Endodermal cell (in vitro differentiated cells): ENCODE measurements around the gene SMG6. TPM values are rescaled to one million over a fixed set of nuclear protein-coding genes. Genes with fewer than 3 reads are reported as not detected.
A peak's percentile ranks its signal among the peaks of the same experiment; 100 is the strongest.

Experiments used
- DNase-seq: peaks from one replicate; pipeline ENCODE4 v3.0.0-alpha.2; 2017
- H3K27ac ChIP-seq: 2 replicates; pipeline ENCODE4 v1.5.1; 2013; ENCODE audit warnings: mild to moderate bottlenecking, low read depth, low read length, moderate library complexity
- H3K27me3 ChIP-seq: 2 replicates; pipeline ENCODE4 v1.6.1; 2013; ENCODE audit warnings: mild to moderate bottlenecking, low read length, moderate library complexity; ENCODE audit not compliant: insufficient read depth, control insufficient read depth, poor library complexity, severe bottlenecking
- H3K36me3 ChIP-seq: 2 replicates; pipeline ENCODE4 v1.7.0; 2013; ENCODE audit warnings: mild to moderate bottlenecking, low read length, moderate library complexity; ENCODE audit not compliant: control insufficient read depth, insufficient read depth
- H3K4me1 ChIP-seq: one replicate; pipeline ENCODE4 v1.7.0; 2013; ENCODE audit warnings: low read length; ENCODE audit not compliant: control insufficient read depth, insufficient read depth
- H3K4me3 ChIP-seq: 2 replicates; pipeline ENCODE4 v1.5.1; 2013; ENCODE audit warnings: mild to moderate bottlenecking, low read length, moderate library complexity
- H3K9ac ChIP-seq: 2 replicates; pipeline ENCODE4 v1.6.1; 2013; ENCODE audit warnings: mild to moderate bottlenecking, low read length, moderate library complexity; ENCODE audit not compliant: poor library complexity, severe bottlenecking; ENCODE audit errors: extremely low read depth
- H3K9me3 ChIP-seq: 2 replicates; pipeline ENCODE4 v1.6.1; 2013; ENCODE audit warnings: mild to moderate bottlenecking, low read length, moderate library complexity; ENCODE audit not compliant: control insufficient read depth
- H3K27ac Mint-ChIP-seq: 2 replicates; pipeline ENCODE4 v1.8.0; 2020; ENCODE audit warnings: mixed read lengths
- H3K27me3 Mint-ChIP-seq: 2 replicates; pipeline ENCODE4 v1.8.0; 2021; ENCODE audit warnings: mild to moderate bottlenecking, mixed read lengths; ENCODE audit not compliant: insufficient read depth
- H3K36me3 Mint-ChIP-seq: 2 replicates; pipeline ENCODE4 v1.8.0; 2020; ENCODE audit warnings: low read depth, mixed read lengths
- H3K4me1 Mint-ChIP-seq: 2 replicates; pipeline ENCODE4 v1.8.0; 2020; ENCODE audit warnings: mixed read lengths
- H3K4me3 Mint-ChIP-seq: 2 replicates; pipeline ENCODE4 v1.8.0; 2020; ENCODE audit warnings: mild to moderate bottlenecking, moderate library complexity, mixed read lengths
- H3K9me3 Mint-ChIP-seq: 2 replicates; pipeline ENCODE4 v1.8.0; 2020; ENCODE audit warnings: mild to moderate bottlenecking, mixed read lengths
- CTCF ChIP-seq: fragments of 200-600 bp; sonication (generic); conservative IDR thresholded peaks from 2 replicates; pipeline ENCODE4 v1.5.0; 2021; ENCODE audit warnings: antibody characterized with exemption, mild to moderate bottlenecking
- whole genome bisulfite sequencing, 2 experiments: methylation state at CpG; one replicate each; pipeline versions ENCODE4 v1.1.5 to v1.1.7; 2013; ENCODE audit warnings: missing lambda C conversion rate in 2 of 2, mixed read lengths in 1 of 2; ENCODE audit not compliant: insufficient coverage in 1 of 2, insufficient read length in 1 of 2; 5-methylcytosine and 5-hydroxymethylcytosine counted together
- total RNA-seq, 2 donors: library from RNA; stranded (reverse); fragmentation: NEBNext Ultra II Directional in 1 of 2; extraction: Animal tissue kit (Norgen Biotek cat#: 25700) in 1 of 2; gene quantifications; 2 replicates in 1 of 2; 3 replicates in 1 of 2; pipeline ENCODE4 v1.2.1, GENCODE V29; 2021

Gene SMG6
- total RNA-seq, 2 donors from 2014 or later, result 44.3 to 56.7 TPM

GRCh38 chr17:2090804-2091534 lies 212.6 kb downstream of the SMG6 start:
- no peak overlapping the region for H3K4me3 ChIP-seq
- H3K4me3 Mint-ChIP-seq, result no peak overlapping the region
- H3K27me3 ChIP-seq, result no peaks in the 10 kb centered on the region
- H3K27me3 Mint-ChIP-seq, result no peaks in the 10 kb centered on the region
- peak overlapping the region; percentile 76 for H3K27ac Mint-ChIP-seq
- H3K9me3 Mint-ChIP-seq, result no peaks in the 10 kb centered on the region
- peaks cover 42% of the 10 kb centered on the region for H3K36me3 ChIP-seq
- H3K4me1 ChIP-seq, result peaks cover 8% of the 10 kb centered on the region
- WGBS, 2 experiments, result 58 to 63% methylated on average over 1 to 2 of the region's 2 CpGs
- no peaks in the 10 kb centered on the region for H3K9me3 ChIP-seq
- TF ChIP-seq CTCF, result peak; percentile 59
- H3K27ac ChIP-seq, result no peak overlapping the region
- peaks cover 35% of the 10 kb centered on the region for H3K4me1 Mint-ChIP-seq
- peaks cover 24% of the 10 kb centered on the region for H3K36me3 Mint-ChIP-seq
- H3K9ac ChIP-seq, result no peak overlapping the region
- peak; percentile 87 for DNase-seq

DNA sequence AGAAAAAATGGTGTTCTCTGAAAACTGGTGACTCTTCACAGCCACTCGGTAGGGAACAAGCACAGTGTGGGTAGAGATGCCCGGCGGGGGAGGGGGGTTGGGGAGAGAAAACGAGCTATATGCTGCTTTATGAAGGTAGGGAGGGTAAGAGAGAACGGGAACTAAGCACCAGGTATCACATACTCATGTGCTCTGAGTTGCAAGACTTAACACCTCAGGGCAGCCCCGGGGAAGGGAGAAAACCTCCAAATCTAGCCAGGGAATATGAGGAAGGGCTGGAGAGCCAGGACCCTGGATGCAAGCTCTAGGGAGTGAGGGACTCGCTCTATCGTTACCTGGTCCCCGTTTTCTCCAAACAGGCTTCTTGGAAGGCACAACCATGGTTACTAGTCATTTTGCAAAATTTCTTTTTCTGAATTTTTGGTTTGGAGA lies 213.4 kb downstream of the SMG6 start:
- Mint-ChIP-seq H3K36me3 (peaks cover 24% of the 10 kb centered on the region), H3K27me3 (no peaks in the 10 kb centered on the region), H3K9me3 (no peaks in the 10 kb centered on the region), H3K4me1 (peaks cover 30% of the 10 kb centered on the region), H3K27ac (peak overlapping the region; percentile 76), H3K4me3 (no peak overlapping the region)
- Histone ChIP-seq H3K9me3 (no peaks in the 10 kb centered on the region), H3K36me3 (peaks cover 42% of the 10 kb centered on the region), H3K27ac (no peak overlapping the region), H3K9ac (no peak overlapping the region), H3K4me1 (peaks cover 8% of the 10 kb centered on the region), H3K4me3 (no peak overlapping the region), H3K27me3 (no peaks in the 10 kb centered on the region)
- DNase-seq, result no peak
- TF ChIP-seq CTCF, result no peak
- WGBS, 2 experiments, result 82 to 83% methylated on average over 9 of the region's 9 CpGs

DNA sequence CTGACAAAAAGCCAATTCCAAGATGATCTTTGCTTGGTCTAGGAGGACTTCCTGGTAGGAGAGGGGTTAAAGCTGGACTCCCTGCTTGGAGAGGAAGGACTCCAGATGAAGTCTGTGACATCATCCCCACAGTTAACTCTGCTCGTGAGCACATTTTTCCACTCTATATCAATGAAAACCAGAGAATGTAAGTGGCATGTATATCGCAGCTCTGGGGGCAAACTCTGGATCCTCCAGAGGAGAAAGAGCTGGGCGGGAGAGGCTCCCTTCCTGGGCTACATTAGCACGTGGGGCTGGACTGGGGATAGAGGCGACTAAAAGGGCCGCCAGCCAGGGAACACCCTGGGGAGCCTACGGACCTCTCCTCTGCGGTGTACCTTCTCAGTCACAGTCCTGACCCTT lies 214.6 kb downstream of the SMG6 start:
- peaks cover 33% of the 10 kb centered on the region for H3K4me1 Mint-ChIP-seq
- no peak overlapping the region for H3K27ac ChIP-seq
- H3K9me3 ChIP-seq, result no peaks in the 10 kb centered on the region
- peaks cover 46% of the 10 kb centered on the region for H3K36me3 ChIP-seq
- H3K27me3 ChIP-seq, result no peaks in the 10 kb centered on the region
- peaks cover 30% of the 10 kb centered on the region for H3K36me3 Mint-ChIP-seq
- no peak for DNase-seq
- H3K4me3 ChIP-seq, result no peak overlapping the region
- H3K27ac Mint-ChIP-seq, result peak overlapping the region; percentile 28
- H3K27me3 Mint-ChIP-seq, result no peaks in the 10 kb centered on the region
- WGBS, 2 experiments, result 83 to 94% methylated on average over 7 to 8 of the region's 8 CpGs
- H3K4me3 Mint-ChIP-seq, result no peak overlapping the region
- H3K9me3 Mint-ChIP-seq, result no peaks in the 10 kb centered on the region
- no peak for TF ChIP-seq CTCF
- H3K4me1 ChIP-seq, result peaks cover 13% of the 10 kb centered on the region
- H3K9ac ChIP-seq, result no peak overlapping the region
